Measurements from ENCODE around the gene GALNT10. TPM values are rescaled to one million over a fixed set of nuclear protein-coding genes. Genes with fewer than 3 reads are reported as not detected.

Gene GALNT10
- total and polyA plus RNA-seq, 2 experiments from 2014 or later, result 3.2 to 12.9 TPM

DNA sequence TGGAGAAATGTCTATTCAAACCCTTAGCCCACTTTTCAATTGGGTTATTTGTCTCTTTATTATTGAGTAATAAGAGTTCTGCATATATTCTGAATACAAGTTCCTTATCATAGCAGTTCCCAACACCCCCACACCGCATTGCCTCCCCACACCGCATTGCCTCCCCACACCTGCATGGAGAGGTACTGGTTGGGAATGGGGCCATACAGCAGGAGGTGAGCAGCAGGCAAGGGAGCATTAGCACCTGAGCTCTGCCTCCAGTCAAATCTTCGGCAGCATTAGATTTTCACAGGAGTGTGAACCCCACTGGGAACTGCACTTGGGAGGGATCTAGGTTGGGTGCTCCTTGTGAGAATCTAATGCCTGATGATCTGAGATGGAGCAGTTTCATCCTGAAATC is 244.7 kb downstream of the GALNT10 start:
- Mint-ChIP-seq H3K4me3 (no peak overlapping the region), H3K36me3 (ENCODE audit: low read depth) (peaks cover 34% of the 10 kb centered on the region), H3K4me1 (no peaks in the 10 kb centered on the region), H3K27me3 (ENCODE audit: insufficient read depth, low read depth, poor library complexity) (peaks cover 1% of the 10 kb centered on the region), H3K9me3 (no peaks in the 10 kb centered on the region; the same call in 2 of the 3 replicates), H3K27ac (no peak overlapping the region)
- Histone ChIP-seq H3K4me3 (no peak overlapping the region), H2AFZ (no peak overlapping the region), H3K27ac (ENCODE audit: low read depth) (no peak overlapping the region), H3K79me2 (replicated peaks; ENCODE audit: insufficient read depth) (no peaks in the 10 kb centered on the region), H3K4me2 (no peak overlapping the region), H3K36me3 (ENCODE audit: insufficient read depth) (peaks cover 16% of the 10 kb centered on the region; the same call in 1 of the 2 replicates), H3F3A (replicated peaks; ENCODE audit: low read depth) (no peaks in the 10 kb centered on the region), H4K20me1 (replicated peaks; ENCODE audit: insufficient read depth) (no peaks in the 10 kb centered on the region; the same call in 1 of the 2 replicates), H3K4me1 (ENCODE audit: insufficient read depth) (no peaks in the 10 kb centered on the region), H3K9me2 (ENCODE audit: insufficient read depth) (no peaks in the 10 kb centered on the region), H3K27me3 (ENCODE audit: insufficient read depth) (no peaks in the 10 kb centered on the region)
- DNase-seq (ENCODE audit: low spot score) (no peak), ATAC-seq (no peak)
- no peak for TF ChIP-seq EZH2phosphoT487 (IDR thresholded peaks at IDR 0.05; ENCODE audit: unreplicated experiment)
- TF ChIP-seq, protein P1, sequence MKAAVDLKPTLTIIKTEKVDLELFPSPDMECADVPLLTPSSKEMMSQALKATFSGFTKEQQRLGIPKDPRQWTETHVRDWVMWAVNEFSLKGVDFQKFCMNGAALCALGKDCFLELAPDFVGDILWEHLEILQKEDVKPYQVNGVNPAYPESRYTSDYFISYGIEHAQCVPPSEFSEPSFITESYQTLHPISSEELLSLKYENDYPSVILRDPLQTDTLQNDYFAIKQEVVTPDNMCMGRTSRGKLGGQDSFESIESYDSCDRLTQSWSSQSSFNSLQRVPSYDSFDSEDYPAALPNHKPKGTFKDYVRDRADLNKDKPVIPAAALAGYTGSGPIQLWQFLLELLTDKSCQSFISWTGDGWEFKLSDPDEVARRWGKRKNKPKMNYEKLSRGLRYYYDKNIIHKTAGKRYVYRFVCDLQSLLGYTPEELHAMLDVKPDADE (IDR thresholded peaks at IDR 0.05), result no peak
- TF ChIP-seq CREB1 (CRISPR knock-in tag; IDR thresholded peaks at IDR 0.05; ENCODE audit: low read depth), result no peak
- TF ChIP-seq, protein P2, sequence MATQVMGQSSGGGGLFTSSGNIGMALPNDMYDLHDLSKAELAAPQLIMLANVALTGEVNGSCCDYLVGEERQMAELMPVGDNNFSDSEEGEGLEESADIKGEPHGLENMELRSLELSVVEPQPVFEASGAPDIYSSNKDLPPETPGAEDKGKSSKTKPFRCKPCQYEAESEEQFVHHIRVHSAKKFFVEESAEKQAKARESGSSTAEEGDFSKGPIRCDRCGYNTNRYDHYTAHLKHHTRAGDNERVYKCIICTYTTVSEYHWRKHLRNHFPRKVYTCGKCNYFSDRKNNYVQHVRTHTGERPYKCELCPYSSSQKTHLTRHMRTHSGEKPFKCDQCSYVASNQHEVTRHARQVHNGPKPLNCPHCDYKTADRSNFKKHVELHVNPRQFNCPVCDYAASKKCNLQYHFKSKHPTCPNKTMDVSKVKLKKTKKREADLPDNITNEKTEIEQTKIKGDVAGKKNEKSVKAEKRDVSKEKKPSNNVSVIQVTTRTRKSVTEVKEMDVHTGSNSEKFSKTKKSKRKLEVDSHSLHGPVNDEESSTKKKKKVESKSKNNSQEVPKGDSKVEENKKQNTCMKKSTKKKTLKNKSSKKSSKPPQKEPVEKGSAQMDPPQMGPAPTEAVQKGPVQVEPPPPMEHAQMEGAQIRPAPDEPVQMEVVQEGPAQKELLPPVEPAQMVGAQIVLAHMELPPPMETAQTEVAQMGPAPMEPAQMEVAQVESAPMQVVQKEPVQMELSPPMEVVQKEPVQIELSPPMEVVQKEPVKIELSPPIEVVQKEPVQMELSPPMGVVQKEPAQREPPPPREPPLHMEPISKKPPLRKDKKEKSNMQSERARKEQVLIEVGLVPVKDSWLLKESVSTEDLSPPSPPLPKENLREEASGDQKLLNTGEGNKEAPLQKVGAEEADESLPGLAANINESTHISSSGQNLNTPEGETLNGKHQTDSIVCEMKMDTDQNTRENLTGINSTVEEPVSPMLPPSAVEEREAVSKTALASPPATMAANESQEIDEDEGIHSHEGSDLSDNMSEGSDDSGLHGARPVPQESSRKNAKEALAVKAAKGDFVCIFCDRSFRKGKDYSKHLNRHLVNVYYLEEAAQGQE (IDR thresholded peaks at IDR 0.05; ENCODE audit: unreplicated experiment), result no peak
- TF ChIP-seq EZH2 (IDR thresholded peaks at IDR 0.05; ENCODE audit: low read depth, unreplicated experiment), result no peak
- no peak for TF ChIP-seq JUNB (IDR thresholded peaks at IDR 0.05; ENCODE audit: unreplicated experiment)
- TF ChIP-seq, protein P3, sequence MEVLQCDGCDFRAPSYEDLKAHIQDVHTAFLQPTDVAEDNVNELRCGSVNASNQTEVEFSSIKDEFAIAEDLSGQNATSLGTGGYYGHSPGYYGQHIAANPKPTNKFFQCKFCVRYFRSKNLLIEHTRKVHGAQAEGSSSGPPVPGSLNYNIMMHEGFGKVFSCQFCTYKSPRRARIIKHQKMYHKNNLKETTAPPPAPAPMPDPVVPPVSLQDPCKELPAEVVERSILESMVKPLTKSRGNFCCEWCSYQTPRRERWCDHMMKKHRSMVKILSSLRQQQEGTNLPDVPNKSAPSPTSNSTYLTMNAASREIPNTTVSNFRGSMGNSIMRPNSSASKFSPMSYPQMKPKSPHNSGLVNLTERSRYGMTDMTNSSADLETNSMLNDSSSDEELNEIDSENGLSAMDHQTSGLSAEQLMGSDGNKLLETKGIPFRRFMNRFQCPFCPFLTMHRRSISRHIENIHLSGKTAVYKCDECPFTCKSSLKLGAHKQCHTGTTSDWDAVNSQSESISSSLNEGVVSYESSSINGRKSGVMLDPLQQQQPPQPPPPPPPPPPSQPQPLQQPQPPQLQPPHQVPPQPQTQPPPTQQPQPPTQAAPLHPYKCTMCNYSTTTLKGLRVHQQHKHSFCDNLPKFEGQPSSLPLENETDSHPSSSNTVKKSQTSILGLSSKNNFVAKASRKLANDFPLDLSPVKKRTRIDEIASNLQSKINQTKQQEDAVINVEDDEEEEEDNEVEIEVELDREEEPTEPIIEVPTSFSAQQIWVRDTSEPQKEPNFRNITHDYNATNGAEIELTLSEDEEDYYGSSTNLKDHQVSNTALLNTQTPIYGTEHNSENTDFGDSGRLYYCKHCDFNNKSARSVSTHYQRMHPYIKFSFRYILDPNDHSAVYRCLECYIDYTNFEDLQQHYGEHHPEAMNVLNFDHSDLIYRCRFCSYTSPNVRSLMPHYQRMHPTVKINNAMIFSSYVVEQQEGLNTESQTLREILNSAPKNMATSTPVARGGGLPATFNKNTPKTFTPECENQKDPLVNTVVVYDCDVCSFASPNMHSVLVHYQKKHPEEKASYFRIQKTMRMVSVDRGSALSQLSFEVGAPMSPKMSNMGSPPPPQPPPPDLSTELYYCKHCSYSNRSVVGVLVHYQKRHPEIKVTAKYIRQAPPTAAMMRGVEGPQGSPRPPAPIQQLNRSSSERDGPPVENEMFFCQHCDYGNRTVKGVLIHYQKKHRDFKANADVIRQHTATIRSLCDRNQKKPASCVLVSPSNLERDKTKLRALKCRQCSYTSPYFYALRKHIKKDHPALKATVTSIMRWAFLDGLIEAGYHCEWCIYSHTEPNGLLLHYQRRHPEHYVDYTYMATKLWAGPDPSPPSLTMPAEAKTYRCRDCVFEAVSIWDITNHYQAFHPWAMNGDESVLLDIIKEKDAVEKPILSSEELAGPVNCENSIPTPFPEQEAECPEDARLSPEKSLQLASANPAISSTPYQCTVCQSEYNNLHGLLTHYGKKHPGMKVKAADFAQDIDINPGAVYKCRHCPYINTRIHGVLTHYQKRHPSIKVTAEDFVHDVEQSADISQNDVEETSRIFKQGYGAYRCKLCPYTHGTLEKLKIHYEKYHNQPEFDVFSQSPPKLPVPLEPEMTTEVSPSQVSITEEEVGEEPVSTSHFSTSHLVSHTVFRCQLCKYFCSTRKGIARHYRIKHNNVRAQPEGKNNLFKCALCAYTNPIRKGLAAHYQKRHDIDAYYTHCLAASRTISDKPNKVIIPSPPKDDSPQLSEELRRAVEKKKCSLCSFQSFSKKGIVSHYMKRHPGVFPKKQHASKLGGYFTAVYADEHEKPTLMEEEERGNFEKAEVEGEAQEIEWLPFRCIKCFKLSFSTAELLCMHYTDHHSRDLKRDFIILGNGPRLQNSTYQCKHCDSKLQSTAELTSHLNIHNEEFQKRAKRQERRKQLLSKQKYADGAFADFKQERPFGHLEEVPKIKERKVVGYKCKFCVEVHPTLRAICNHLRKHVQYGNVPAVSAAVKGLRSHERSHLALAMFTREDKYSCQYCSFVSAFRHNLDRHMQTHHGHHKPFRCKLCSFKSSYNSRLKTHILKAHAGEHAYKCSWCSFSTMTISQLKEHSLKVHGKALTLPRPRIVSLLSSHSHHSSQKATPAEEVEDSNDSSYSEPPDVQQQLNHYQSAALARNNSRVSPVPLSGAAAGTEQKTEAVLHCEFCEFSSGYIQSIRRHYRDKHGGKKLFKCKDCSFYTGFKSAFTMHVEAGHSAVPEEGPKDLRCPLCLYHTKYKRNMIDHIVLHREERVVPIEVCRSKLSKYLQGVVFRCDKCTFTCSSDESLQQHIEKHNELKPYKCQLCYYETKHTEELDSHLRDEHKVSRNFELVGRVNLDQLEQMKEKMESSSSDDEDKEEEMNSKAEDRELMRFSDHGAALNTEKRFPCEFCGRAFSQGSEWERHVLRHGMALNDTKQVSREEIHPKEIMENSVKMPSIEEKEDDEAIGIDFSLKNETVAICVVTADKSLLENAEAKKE (CRISPR knock-in tag; IDR thresholded peaks at IDR 0.05), result no peak
- TF ChIP-seq STAT1 (IDR thresholded peaks at IDR 0.05; ENCODE audit: unreplicated experiment), result no peak
- TF ChIP-seq, protein P4, sequence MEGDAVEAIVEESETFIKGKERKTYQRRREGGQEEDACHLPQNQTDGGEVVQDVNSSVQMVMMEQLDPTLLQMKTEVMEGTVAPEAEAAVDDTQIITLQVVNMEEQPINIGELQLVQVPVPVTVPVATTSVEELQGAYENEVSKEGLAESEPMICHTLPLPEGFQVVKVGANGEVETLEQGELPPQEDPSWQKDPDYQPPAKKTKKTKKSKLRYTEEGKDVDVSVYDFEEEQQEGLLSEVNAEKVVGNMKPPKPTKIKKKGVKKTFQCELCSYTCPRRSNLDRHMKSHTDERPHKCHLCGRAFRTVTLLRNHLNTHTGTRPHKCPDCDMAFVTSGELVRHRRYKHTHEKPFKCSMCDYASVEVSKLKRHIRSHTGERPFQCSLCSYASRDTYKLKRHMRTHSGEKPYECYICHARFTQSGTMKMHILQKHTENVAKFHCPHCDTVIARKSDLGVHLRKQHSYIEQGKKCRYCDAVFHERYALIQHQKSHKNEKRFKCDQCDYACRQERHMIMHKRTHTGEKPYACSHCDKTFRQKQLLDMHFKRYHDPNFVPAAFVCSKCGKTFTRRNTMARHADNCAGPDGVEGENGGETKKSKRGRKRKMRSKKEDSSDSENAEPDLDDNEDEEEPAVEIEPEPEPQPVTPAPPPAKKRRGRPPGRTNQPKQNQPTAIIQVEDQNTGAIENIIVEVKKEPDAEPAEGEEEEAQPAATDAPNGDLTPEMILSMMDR (conservative IDR thresholded peaks at IDR 0.05; ENCODE audit: low read depth in 2 of 2), result no peak
- TF ChIP-seq POLR2AphosphoS5 (IDR thresholded peaks at IDR 0.05; ENCODE audit: low read depth), result no peak
- TF ChIP-seq NANOG (IDR thresholded peaks at IDR 0.05; ENCODE audit: borderline replicate concordance), result no peak
- TF ChIP-seq ZNF331 (CRISPR knock-in tag; IDR thresholded peaks at IDR 0.05; ENCODE audit: low read depth), result no peak
- no peak for TF ChIP-seq ZNF114 (CRISPR knock-in tag; IDR thresholded peaks at IDR 0.05)

All from GM23338 (cell line).